ENCODE results near the gene APBA2.

Gene APBA2

GRCh38 chr15:28915041-28915810 is 29.5 kb downstream of the APBA2 start:
- no peak for DNase-seq (ENCODE audit: low spot score)

- DNase-seq (ENCODE audit: low spot score) = no peak
These were observed 30.2 kb downstream of the APBA2 start for GRCh38 chr15:28915935-28916334.

GRCh38 chr15:28917791-28918140 is 32.0 kb downstream of the APBA2 start:
- no peak for DNase-seq (ENCODE audit: low spot score)

DNA sequence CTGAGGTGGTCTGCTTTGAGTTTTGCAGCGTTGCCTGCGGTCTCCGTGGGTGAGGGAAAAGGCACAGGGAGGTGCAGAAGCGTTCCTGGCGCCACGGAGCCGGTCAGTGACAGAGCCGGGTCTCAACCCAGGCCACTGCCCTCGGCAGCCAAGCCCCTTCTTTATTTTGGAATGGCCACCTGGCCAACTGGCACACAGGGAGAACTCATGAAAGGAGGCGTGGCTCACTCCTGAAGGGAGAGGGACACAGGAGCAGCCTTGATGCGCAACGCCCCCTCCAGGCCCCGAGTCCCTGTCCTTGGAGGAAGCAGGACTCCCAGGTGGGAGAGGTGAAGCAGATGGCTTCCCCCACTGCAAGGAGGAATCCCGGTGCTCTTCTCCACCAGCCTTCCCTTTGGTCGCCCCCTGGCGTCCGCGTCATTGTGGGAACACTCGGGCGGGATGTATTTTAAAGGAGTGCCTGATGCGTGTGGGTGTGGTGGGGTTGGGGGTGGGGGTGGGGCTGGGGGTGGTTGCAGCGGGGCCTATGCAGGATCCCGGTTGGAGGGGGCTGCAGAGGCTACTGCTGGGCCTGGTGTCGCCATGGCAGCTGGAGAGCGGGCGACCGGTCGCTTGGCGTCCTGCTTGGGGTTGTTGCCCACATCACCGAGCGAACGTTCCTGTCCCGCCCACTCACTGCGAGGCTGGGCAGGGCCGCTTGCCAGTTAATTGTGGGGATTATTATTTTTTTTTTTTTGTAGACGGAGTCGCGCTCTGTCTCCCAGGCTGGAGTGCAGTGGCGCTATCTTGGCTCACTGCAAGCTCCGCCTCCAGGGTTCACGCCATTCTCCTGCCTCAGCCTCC is 32.6 kb downstream of the APBA2 start:
- DNase-seq (ENCODE audit: low spot score) = no peak

- no peak for DNase-seq (ENCODE audit: low spot score)
These were observed 33.4 kb downstream of the APBA2 start for GRCh38 chr15:28919201-28919635.

DNA sequence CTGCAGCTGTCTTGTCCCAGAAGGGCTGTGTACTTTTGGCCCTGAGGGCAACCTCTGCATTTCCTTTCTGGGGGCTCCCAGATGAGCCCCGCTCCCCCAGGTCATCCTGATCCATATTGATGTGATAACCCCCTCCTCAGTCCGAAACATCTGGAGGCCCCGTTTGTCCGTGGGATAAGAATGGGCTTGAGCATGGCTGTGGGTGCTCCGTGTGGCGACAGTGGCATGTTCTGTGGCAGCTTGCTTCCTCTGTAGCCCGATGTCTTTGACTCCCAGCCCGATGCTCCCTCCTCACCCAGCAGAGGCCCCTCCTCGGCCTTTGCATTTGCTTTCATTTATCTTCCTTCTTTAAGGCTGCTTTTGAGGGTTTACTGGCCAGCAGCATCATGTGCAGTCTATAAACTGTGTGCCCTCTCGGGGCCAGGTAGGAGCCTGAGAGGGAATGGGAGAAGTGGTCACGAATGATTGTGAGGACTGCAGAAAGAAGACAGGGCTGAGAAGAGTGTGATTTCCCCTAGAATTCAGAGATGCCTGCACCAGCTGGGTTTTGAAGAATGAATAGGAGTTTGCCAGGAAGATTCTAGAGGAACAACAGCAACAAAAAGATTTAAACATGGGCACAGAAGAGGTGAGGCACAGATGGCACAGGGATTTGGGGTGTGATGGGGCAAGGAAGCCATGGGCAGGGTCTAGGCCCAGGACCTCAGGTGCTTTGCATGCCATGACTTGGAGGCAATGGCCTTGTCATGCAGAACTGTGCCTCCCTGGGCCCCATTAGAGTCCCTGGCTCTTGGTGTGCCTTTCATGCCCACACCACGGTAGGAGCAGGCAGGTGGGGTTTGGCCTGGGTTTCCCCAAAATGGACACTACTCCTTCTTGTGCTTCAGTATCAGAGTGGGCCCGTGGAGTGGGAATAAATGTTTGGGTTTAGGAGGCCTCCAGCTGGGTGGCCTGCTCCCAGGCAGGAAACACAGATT is 34.2 kb downstream of the APBA2 start:
- DNase-seq (ENCODE audit: low spot score) = no peak

- DNase-seq (ENCODE audit: low spot score) = no peak
These were observed 35.1 kb downstream of the APBA2 start for GRCh38 chr15:28920781-28921331.

- no peak for DNase-seq (ENCODE audit: low spot score)
These were observed 35.6 kb downstream of the APBA2 start for GRCh38 chr15:28921336-28921735.

DNA sequence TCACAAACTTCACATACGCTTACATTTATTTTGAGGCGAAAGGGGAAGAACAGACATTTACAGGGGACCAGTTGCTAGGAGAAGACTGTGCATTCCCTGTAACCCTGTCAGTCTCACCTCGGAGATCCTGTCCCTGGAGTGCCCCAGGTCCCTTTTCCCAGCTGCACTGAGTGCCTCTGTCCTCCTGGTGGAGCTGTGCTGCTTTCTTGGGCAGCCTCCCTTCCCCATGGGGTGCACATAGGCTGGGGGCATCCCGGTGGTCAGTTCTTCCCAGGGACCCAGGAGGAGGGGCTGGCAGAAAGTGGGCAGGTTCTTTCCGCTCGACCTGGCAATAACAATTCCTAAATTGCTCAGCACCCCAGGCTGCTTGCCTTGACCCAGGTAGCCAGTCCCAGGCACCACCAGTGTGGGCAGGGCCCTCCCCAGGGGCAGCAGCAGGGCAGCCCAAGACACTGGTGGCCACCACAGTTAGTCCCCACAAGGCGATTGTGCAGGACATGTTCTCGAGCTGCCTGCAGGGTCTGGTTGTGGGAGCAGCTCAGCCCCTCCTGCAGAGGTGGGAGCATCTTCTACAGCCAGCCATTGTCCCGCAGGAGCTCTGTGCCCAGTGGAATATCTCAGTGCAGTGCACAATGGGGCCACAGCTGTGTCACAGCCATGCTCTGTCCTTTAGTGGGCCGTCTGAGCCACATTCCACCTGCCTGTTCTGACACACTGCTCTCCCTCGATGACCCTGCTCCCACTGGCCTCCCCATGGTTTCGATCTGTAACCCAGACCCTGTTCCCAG is 36.3 kb downstream of the APBA2 start:
- no peak for DNase-seq (ENCODE audit: low spot score)

GRCh38 chr15:28922707-28923012 is 36.9 kb downstream of the APBA2 start:
- no peak for DNase-seq (ENCODE audit: low spot score)

DNA sequence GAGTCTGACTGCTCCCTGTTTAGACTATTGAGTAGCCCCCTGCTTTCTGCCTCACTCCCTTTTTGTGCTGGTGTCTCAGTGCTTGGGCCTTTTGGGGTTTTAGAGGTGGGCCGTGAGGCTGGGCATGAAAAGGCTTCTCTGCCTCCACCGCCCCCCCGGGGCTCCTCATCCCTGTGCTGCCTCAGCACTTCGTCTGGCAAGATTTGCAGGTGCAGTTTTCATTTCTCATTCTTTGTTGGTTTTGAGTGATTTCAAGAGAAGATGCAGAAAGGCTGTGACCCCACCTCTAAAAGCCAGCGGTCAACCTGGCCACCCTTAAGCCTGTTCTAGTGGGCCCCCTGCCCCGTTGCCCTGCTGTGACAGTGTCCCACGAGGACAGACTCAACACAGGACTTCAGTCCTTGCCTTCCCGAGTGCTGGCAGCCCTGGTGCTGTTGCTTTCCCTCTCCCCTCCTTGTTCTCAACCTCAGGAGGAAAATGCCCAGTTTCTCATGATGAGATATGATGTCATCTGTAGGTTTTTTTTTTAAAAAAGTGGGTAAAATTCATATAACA is 38.0 kb downstream of the APBA2 start:
- DNase-seq (ENCODE audit: low spot score) = no peak

DNA sequence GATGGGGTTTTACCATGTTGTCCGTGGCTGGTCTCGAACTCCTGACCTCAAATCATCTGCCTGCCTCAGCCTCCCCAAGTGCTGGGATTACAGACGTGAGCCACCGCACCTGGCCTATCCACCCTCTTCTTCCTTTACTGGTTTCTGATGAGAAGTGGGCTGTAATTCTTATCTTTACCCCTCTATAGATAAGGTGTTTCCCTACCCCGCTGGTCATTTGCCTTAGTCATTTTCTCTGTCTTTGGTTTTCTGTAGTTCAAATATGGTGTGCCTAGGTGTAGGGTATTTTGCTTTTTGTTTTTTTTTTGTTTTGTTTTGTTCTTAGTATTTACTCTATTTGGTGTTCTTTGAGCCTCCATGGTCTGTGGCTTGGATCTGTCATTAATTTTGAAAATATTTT is 41.3 kb downstream of the APBA2 start:
- DNase-seq (ENCODE audit: low spot score) = no peak

DNA sequence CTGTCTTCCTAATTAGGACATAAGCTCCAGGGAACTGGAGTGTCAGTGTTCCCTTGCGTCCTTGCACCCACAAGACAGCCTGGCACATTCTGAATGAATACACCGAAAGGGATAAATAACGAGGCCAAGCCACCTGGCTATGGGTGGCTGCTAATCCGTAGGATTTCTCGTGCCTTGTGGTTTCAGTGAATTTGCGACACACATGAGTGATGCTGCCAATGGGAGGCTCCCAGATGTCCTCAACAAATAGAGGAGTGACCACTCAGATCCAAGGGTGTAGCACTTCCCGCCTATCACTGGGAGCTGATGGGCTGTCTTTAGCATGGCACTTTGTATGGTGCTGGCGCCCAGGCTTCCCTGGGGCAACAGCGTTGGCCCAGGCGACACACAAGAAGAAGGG is 43.4 kb downstream of the APBA2 start:
- no peak for DNase-seq (ENCODE audit: low spot score)

- DNase-seq (ENCODE audit: low spot score) = no peak
These were observed 44.2 kb downstream of the APBA2 start for GRCh38 chr15:28930011-28930410.

DNA sequence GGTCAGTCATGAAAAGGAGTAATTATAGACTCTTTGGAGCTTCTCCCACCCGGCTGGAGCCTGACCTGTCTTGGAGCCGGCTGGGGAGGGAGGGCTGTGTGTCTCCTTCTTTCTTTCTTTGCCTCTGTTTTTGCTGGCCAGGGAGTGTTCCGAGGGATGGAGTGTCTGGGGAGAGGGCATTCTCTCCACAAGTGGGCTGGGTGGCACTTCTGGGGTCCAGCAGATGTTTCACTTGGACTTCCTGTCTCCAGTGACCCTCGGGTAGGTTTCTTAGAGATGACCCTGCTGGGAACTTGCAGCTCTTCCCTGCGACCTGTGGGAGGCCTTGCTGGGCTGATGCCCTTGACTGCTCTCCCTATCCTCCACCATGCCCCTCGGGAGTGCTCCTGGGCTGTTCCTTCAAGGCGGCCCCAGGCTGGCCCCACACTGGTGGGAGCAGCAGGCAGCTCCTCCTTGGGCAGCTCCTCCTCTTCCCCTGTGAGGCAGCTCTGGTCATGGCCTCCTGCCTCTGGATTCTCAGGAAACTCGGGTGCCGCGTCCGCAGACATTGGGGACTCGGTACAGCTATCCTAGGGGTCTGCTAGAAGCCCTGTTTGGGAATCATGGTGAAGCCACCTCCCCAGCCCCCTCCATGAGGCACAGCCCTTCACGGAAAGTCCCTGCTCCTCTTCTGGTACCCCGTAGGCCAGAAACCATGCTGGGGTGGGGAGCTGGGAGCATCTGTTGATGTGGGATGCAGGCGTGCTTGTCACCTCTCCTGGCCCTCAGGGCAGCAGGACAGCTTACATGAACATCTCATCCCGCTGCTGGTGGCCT is 44.9 kb downstream of the APBA2 start:
- DNase-seq (ENCODE audit: low spot score) = no peak

DNA sequence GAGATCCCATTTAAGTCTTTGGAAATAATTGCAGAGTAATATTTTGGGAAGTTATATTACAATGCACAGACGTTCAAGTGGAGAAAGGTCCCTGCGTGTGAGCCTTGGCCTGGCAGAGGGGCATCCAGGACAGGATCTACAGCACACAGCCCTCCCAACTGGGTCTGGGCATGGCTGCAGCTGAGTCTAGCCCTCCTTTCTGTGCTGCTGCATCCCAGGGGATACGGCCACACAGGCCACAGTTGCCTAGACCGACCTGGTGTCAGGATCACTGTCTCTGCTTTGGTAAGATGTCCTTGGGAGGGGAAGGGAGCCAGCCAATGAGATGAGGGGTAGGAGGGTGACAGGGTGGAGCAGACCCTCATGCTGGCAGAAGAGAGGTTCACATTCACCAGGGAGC is 46.1 kb downstream of the APBA2 start:
- DNase-seq (ENCODE audit: low spot score) = no peak

- DNase-seq (ENCODE audit: low spot score) = no peak
These were observed 46.6 kb downstream of the APBA2 start for GRCh38 chr15:28932361-28932760.

DNA sequence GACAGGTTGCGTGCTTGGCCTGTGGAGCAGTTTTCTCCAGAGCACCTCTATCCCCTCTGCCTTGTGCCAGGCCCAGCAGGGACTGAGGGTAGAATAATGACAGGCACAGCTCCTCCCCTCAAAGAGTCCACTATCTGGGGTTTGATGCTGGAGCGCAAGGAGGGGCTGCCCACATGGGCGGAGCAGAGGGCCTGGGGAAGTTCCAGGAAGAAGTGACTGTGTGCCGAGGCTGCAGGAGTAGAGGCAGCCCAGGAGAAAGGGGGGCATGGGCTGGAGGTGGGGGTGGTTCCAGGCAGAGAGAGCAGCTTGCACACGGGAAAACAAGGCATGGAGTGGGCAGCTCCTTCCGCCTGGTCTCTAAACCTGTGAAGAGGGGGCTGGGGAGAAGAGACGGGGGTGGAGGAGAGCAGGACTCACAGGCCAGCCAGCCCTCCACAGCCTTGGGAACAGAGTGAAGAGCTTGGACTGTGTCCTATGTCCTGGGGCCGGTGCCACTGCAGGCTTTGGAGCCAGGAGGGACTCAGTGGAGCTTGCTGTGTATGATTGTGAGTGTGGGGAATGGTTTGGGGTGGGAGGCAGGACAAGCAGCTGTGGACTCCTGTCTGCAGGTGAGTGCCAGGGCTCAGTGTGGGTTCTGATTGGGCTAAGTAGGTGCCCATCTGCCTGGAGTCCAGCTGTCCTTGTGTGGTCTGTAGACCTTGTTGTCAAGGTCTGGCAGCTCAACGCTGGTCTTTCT is 48.1 kb downstream of the APBA2 start:
- no peak for DNase-seq (ENCODE audit: low spot score)

DNA sequence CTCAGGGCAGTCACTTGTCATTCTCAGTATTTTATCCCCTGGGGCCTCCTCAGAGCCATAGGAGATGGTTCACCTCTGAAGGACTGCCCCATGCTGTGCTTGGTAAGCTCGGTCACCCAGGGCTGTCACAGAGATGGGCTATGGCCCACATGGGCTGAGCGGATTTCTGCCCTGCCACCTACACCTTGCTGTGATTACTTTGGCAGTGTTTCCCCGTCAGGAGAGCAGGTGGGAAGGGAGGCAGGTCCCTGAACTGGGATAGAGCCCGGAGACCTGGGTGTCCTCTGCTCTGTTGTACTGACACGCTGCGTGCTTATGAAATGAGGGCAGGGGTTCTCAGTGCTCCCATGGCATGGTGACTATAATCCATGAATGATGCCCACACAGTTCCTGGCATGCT is 48.9 kb downstream of the APBA2 start:
- DNase-seq (ENCODE audit: low spot score) = no peak

Measured in AG08396 (cell line).